AG04450 (cell line): ENCODE measurements around the gene ERCC6L2. TPM values are rescaled to one million over a fixed set of nuclear protein-coding genes. Genes with fewer than 3 reads are reported as not detected.

ENCODE experiments used
- CTCF ChIA-PET: fragments of 300-600, 350-600 bp; formaldehyde crosslinking; extraction: SDS; loops from one replicate; lab custom pipeline; 2022; ENCODE audit warnings: antibody characterized with exemption, inconsistent platforms; lab: Charles Lee
- POLR2A ChIA-PET: fragments of 350-600 bp; formaldehyde crosslinking; extraction: SDS; loops from one replicate; lab custom pipeline; 2021; ENCODE audit warnings: antibody characterized with exemption, inconsistent platforms; lab: Yijun Ruan, JAX
- DNase-seq: peaks from one replicate; pipeline ENCODE4 v3.0.0-alpha.2; 2011; ENCODE audit warnings: low read depth, low spot score
- H3K27ac ChIP-seq: one replicate; pipeline ENCODE4 v1.5.1; 2012; ENCODE audit warnings: low read depth, low read length, control low read depth
- H3K27me3 ChIP-seq: one replicate; pipeline ENCODE4 v1.6.0; 2012; ENCODE audit warnings: low read length; ENCODE audit not compliant: control insufficient read depth, insufficient read depth
- H3K4me3 ChIP-seq: 2 replicates; pipeline ENCODE4 v1.5.1; 2011; ENCODE audit warnings: mild to moderate bottlenecking, low read depth, low read length, control low read depth
- H3K9me3 ChIP-seq: 2 replicates; pipeline ENCODE4 v1.5.1; 2012; ENCODE audit warnings: low read length; ENCODE audit not compliant: control insufficient read depth, insufficient read depth
- polyA plus RNA-seq: library from polyadenylated mRNA; depleted of rRNA; stranded (reverse); fragments of >200 nt; gene quantifications from 2 replicates; pipeline ENCODE4 v1.2.3, GENCODE V29; 2011
- TF ChIP-seq, protein P1 (sequence below): IDR thresholded peaks from 2 replicates; pipeline ENCODE4 v1.5.1; 2011; ENCODE audit warnings: low read depth, low read length, control low read depth, inconsistent platforms

The ERCC6L2 gene
- polyA plus RNA-seq, 1 experiment: 39.1 TPM

- no peak overlapping the region for H3K27ac ChIP-seq
- CTCF ChIA-PET: no interaction called here
- no peak overlapping the region for H3K4me3 ChIP-seq
- no peak for DNase-seq
- TF ChIP-seq, protein P1, sequence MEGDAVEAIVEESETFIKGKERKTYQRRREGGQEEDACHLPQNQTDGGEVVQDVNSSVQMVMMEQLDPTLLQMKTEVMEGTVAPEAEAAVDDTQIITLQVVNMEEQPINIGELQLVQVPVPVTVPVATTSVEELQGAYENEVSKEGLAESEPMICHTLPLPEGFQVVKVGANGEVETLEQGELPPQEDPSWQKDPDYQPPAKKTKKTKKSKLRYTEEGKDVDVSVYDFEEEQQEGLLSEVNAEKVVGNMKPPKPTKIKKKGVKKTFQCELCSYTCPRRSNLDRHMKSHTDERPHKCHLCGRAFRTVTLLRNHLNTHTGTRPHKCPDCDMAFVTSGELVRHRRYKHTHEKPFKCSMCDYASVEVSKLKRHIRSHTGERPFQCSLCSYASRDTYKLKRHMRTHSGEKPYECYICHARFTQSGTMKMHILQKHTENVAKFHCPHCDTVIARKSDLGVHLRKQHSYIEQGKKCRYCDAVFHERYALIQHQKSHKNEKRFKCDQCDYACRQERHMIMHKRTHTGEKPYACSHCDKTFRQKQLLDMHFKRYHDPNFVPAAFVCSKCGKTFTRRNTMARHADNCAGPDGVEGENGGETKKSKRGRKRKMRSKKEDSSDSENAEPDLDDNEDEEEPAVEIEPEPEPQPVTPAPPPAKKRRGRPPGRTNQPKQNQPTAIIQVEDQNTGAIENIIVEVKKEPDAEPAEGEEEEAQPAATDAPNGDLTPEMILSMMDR: no peak
- no peaks in the 10 kb centered on the region for H3K27me3 ChIP-seq
- H3K9me3 ChIP-seq: no peaks in the 10 kb centered on the region
- POLR2A ChIA-PET: interaction anchor here (0.9 kb wide), 1 partner anchor 62 kb away, joined by 4 read pairs; no protein-coding TSS in a partner anchor
These were observed 104.0 kb downstream of the ERCC6L2 start for GRCh38 chr9:95979446-95979845.

GRCh38 chr9:95980262-95981125, 105.0 kb downstream of the ERCC6L2 start:
- ChIA-PET CTCF (no interaction called here), POLR2A (interaction anchor here (0.6 to 0.8 kb wide), 2 partner anchors 48 to 74 kb away, joined by 3 to 6 read pairs; no protein-coding TSS in a partner anchor)
- TF ChIP-seq, protein P1: no peak
- H3K27me3 ChIP-seq: no peaks in the 10 kb centered on the region
- H3K27ac ChIP-seq: no peak overlapping the region
- no peak overlapping the region for H3K4me3 ChIP-seq
- no peak for DNase-seq
- H3K9me3 ChIP-seq: no peaks in the 10 kb centered on the region

DNA sequence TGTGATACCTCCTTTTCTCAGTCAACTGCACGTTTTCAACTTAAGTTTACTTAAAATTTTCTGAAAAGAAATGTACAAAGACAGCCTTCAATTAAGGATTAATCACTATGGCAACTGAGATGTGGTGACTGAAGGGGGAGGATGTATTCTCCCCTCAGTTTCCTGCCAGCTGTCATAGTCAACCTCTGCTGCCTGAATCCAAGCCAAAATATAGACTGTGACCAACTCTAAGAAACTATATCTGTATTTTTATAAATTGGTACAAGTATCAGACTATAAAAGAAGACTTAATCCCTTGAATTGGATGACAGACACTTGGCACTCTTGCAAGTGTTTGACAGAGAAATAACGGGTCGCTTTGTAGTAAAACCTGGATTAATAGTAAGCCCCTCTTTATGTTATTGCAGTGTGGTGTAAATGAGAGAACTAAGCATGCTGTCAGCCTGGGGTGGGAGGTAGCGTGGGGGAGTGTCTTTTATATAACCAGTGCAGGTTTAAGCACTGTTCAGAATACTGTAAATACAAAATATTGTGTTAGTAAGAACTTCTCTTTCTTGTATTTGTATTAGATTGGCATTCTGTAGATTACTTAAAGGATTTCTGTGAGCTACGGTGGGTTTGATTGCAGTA, 106.4 kb downstream of the ERCC6L2 start:
- CTCF ChIA-PET: interaction anchor here (0.7 kb wide), 1 partner anchor 15 kb away, joined by 4 read pairs; no protein-coding TSS in a partner anchor

DNA sequence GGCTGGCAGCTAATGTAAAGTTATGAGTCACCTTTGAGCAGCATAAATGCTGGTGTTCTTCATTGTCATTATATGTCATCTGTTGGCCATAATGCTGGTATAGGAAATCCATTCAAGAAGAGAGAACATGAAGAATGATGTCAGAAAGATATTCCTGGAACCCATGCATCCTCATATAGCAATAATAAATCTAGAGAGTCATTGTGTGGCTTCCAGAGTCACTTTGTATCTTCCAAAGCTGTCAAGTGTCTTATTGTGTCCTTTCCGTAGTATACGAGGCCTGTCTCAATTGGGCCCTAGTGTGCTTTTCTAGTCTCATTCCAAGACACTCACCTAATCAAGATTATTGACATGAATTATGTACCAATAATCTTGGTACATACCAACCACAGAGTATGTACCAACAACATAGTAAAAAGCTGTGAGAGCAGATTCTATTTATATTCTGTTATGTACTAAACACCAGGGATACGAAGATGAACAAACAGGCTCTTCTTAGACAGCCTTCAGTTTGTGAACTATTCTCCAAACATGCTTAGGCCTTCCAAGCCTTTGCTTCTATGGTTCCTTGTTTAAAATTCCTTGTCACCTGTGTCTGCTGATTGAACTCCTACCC, 110.1 kb downstream of the ERCC6L2 start:
- H3K27ac ChIP-seq: no peak overlapping the region
- ChIA-PET POLR2A (no interaction called here), CTCF (interaction anchor here (0.6 kb wide), 1 partner anchor 1036 kb away, joined by 5 read pairs; no protein-coding TSS in a partner anchor)
- TF ChIP-seq, protein P1: no peak
- H3K9me3 ChIP-seq: no peaks in the 10 kb centered on the region; the same call in 1 of the 2 replicates
- no peak for DNase-seq
- H3K27me3 ChIP-seq: no peaks in the 10 kb centered on the region
- no peak overlapping the region for H3K4me3 ChIP-seq

More for the DNA sequence above, 106.4 kb downstream of the ERCC6L2 start:
- no peak for DNase-seq
- H3K27ac ChIP-seq: no peak overlapping the region
- no peak overlapping the region for H3K4me3 ChIP-seq
- TF ChIP-seq, protein P1: no peak
- H3K27me3 ChIP-seq: no peaks in the 10 kb centered on the region
- POLR2A ChIA-PET: no interaction called here
- no peaks in the 10 kb centered on the region for H3K9me3 ChIP-seq
